GM12892 (cell line): Measurements from ENCODE around the gene MYO1E.

Experiments used
- POLR2A ChIP-seq: IDR thresholded peaks from 2 replicates; pipeline ENCODE4 v1.6.1; 2011; ENCODE audit warnings: low read depth, low read length, control low read depth
- POLR2AphosphoS5 ChIP-seq: IDR thresholded peaks from 2 replicates; pipeline ENCODE4 v1.6.1; 2011; ENCODE audit warnings: low read depth, low read length, control low read depth

- TF ChIP-seq POLR2A (no peak), POLR2AphosphoS5 (no peak)
Measured at GRCh38 chr15:59190291-59190690, 182.4 kb downstream of the MYO1E start.
